Gastrocnemius medialis (tissue), 4 donors: Measurements from ENCODE around the gene CFHR4. TPM values are rescaled to one million over a fixed set of nuclear protein-coding genes. Genes with fewer than 3 reads are reported as not detected.
"Not testable (repeated sequence)": the region's sequence is repeated elsewhere in the genome, so short reads cannot be mapped to it uniquely, and the experiment has no call there.

Source experiments
- ATAC-seq, 2 donors: fragments of 150-250 bp; one replicate each; pipeline ENCODE4 v1.9.1; 2016
- DNase-seq, 2 donors: peaks; one replicate each; pipeline ENCODE4 v3.0.0-alpha.2; 2019
- H3K27ac ChIP-seq, 4 donors: fragments of 200-600 bp; sonication (generic); 1 replicate in 1 of 4; 2 replicates in 3 of 4; pipeline ENCODE4 v1.5.1; 2016 to 2018; ENCODE audit warnings: mild to moderate bottlenecking in 2 of 4, moderate library complexity in 1 of 4
- H3K27me3 ChIP-seq, 3 donors: fragments of 200-600 bp; sonication (generic) in 2 of 3; 1 replicate in 1 of 3; 2 replicates in 2 of 3; pipeline versions ENCODE4 v1.5.1 to v1.6.0; 2016 to 2019; ENCODE audit warnings: mild to moderate bottlenecking in 1 of 3, moderate library complexity in 1 of 3
- H3K36me3 ChIP-seq, 2 donors: fragments of 200-600 bp; sonication (generic) in 1 of 2; one replicate each; pipeline ENCODE4 v1.5.1; 2017 to 2018
- H3K4me1 ChIP-seq, 2 donors: fragments of 200-600 bp; sonication (generic) in 1 of 2; one replicate each; pipeline ENCODE4 v1.5.1; 2016 to 2017; ENCODE audit warnings: mild to moderate bottlenecking in 2 of 2
- H3K4me3 ChIP-seq, 4 donors: fragments of 200-600 bp; sonication (generic) in 3 of 4; 1 replicate in 1 of 4; 2 replicates in 3 of 4; pipeline ENCODE4 v1.5.1; 2016 to 2019; ENCODE audit warnings: mild to moderate bottlenecking in 2 of 4
- H3K9me3 ChIP-seq, 3 donors: fragments of 200-600 bp; sonication (generic) in 2 of 3; 1 replicate in 1 of 3; 2 replicates in 2 of 3; pipeline ENCODE4 v1.5.1; 2016 to 2019
- POLR2A ChIP-seq, 2 donors: fragments of 450-650 bp; IDR thresholded peaks; one replicate each; pipeline ENCODE4 v1.6.1; 2017; ENCODE audit warnings: antibody characterized with exemption in 2 of 2, mild to moderate bottlenecking in 2 of 2, moderate library complexity in 2 of 2
- in situ Hi-C, 4 donors: fragments of 200-750 bp; cut with MboI; loops; one replicate each; pipeline versions ENCODE4 v1.15.0 to v1.8.0; 2017; ENCODE audit warnings: low sequenced_read_pairs in 4 of 4
- intact Hi-C: fragments of 100-400 bp; cut with DNase I; formaldehyde crosslinking; loops from one replicate; pipeline ENCODE4 v1.15.1; 2023; ENCODE audit warnings: low total_unique reads
- total RNA-seq, 4 donors: library from RNA; depleted of rRNA; stranded (reverse); fragments of >200 nt; gene quantifications; one replicate each; pipeline versions ENCODE4 v1.1.0 to v1.2.3, GENCODE V29; 2016
- TF ChIP-seq, protein P1 (sequence below), 5 experiments: fragments of 450-650 bp in 3 of 5; fragments of 200-600 bp in 2 of 5; sonication (generic) in 2 of 5; IDR thresholded peaks in 4 of 5; conservative IDR thresholded peaks in 1 of 5; 1 replicate in 4 of 5; 2 replicates in 1 of 5; pipeline ENCODE4 v1.5.1; 2016 to 2019; ENCODE audit warnings: antibody characterized with exemption in 5 of 5, mild to moderate bottlenecking in 3 of 5, moderate library complexity in 3 of 5

CFHR4 gene
- total RNA-seq, 4 donors from 2014 or later, result 0.20 TPM; not detected in 3

DNA sequence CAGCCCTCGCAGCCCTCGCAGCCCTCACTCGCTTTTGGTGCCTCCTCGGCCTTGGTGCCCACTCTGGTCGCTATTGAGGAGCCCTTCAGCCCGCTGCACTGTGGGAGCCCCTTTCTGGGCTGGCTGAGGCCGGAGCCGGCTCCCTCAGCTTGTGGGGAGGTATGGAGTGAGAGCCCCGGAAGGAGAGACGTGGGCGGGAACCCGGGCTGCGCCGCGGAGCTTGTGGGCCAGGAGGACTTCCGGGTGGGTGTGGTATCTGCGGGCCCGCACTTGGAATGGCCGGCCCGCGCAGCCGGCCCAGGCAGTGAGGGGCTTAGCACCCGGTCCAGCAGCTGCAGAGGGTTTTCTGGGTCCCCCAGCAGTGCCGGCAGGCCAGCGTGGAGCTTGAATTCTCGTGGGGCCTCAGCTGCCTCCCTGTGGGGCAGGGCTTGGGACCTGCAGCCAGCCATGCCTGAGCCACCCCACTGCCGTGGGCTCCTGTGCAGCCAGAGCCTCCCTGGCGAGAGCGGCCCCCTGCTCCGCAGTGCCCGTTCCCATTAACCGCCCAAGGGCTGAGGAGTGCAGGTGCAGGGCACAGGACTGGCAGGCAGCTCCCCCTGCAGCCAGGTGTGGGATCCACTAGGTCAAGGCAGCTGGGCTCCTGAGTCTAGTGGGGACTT lies 45.8 kb downstream of the CFHR4 start:
- in situ Hi-C loops, result no loop called here
- Histone ChIP-seq H3K4me1 (no peaks in the 10 kb centered on the region), H3K9me3 (no peaks in the 10 kb centered on the region), H3K36me3 (no peaks in the 10 kb centered on the region), H3K4me3 (no peak overlapping the region), H3K27ac (no peak overlapping the region), H3K27me3 (no peaks in the 10 kb centered on the region)
- ATAC-seq, result no peak
- TF ChIP-seq, protein P1, sequence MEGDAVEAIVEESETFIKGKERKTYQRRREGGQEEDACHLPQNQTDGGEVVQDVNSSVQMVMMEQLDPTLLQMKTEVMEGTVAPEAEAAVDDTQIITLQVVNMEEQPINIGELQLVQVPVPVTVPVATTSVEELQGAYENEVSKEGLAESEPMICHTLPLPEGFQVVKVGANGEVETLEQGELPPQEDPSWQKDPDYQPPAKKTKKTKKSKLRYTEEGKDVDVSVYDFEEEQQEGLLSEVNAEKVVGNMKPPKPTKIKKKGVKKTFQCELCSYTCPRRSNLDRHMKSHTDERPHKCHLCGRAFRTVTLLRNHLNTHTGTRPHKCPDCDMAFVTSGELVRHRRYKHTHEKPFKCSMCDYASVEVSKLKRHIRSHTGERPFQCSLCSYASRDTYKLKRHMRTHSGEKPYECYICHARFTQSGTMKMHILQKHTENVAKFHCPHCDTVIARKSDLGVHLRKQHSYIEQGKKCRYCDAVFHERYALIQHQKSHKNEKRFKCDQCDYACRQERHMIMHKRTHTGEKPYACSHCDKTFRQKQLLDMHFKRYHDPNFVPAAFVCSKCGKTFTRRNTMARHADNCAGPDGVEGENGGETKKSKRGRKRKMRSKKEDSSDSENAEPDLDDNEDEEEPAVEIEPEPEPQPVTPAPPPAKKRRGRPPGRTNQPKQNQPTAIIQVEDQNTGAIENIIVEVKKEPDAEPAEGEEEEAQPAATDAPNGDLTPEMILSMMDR (IDR thresholded peaks at IDR 0.05 in 4 of 5, conservative IDR thresholded peaks at IDR 0.05 in 1 of 5), result no peak
- no peak for TF ChIP-seq POLR2A (IDR thresholded peaks at IDR 0.05)
- DNase-seq, result no peak
- intact Hi-C loops, result no loop called here

DNA sequence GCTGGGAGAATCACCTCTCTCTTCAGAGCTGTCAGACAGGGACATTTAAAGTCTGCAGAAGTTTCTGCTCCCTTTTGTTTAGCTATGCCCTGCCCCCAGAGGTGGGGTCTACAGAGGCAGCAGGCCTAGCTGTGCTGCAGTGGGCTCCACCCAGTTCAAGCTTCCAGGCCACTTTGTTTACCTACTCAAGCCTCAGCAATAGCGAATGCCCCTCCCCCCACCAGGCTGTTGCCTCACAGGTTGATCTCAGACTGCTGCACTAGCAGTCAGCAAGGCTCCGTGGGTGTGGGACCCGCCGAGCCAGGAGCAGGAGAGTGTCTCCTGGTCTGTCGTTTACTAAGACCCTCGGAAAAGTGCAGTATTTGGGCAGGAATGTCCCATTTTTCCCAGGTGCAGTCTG lies 53.6 kb downstream of the CFHR4 start:
- H3K9me3 ChIP-seq, H3K4me3 ChIP-seq, in situ Hi-C loops, H3K27me3 ChIP-seq, intact Hi-C loops, H3K36me3 ChIP-seq, ATAC-seq, DNase-seq, H3K27ac ChIP-seq, H3K4me1 ChIP-seq: not testable (repeated sequence)

DNA sequence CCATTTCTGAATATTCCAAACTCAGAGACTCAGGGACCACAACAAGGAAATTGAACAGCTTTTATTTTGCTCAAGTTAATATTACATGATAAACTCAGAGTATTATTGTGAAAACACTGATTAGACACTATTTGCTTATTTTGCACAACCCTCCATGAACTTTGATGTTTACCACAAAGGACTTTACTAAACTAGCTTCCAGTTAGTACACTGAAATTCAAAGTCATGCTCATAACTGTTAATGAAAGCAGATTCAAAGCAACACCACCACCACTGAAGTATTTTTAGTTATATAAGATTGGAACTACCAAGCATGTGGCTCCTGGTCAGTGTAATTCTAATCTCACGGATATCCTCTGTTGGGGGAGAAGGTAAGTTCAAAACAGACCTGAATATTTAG lies 55.7 kb downstream of the CFHR4 start, which contains the start of gene CFHR2:
Gene CFHR2, plus strand, starts transcription at position 171 of the 400 bp plus-strand sequence. Its CDS starts 143 bp downstream, at position 314.
- intact Hi-C loops, H3K9me3 ChIP-seq, ATAC-seq, DNase-seq, H3K4me1 ChIP-seq, in situ Hi-C loops, H3K27ac ChIP-seq, H3K4me3 ChIP-seq, H3K36me3 ChIP-seq, H3K27me3 ChIP-seq: not testable (repeated sequence)

- H3K9me3 ChIP-seq, result no peaks in the 10 kb centered on the region
- intact Hi-C loops (no loop called here), in situ Hi-C loops (no loop called here)
- H3K27ac ChIP-seq, result no peak overlapping the region
- H3K4me3 ChIP-seq, result no peak overlapping the region
- TF ChIP-seq, protein P1 (IDR thresholded peaks at IDR 0.05 in 4 of 5, conservative IDR thresholded peaks at IDR 0.05 in 1 of 5), result no peak
- TF ChIP-seq POLR2A (IDR thresholded peaks at IDR 0.05), result no peak
- ATAC-seq (no peak), DNase-seq (no peak)
- H3K27me3 ChIP-seq, result no peaks in the 10 kb centered on the region
- no peaks in the 10 kb centered on the region for H3K36me3 ChIP-seq
- H3K4me1 ChIP-seq, result no peaks in the 10 kb centered on the region
Measured at GRCh38 chr1:196951711-196952394, 64.0 kb downstream of the CFHR4 start.

GRCh38 chr1:196954778-196955177 lies 66.9 kb downstream of the CFHR4 start:
- Histone ChIP-seq H3K4me3 (no peak overlapping the region), H3K4me1 (no peaks in the 10 kb centered on the region), H3K36me3 (no peaks in the 10 kb centered on the region), H3K9me3 (no peaks in the 10 kb centered on the region), H3K27ac (no peak overlapping the region), H3K27me3 (no peaks in the 10 kb centered on the region)
- no peak for ATAC-seq
- TF ChIP-seq, protein P1 (IDR thresholded peaks at IDR 0.05 in 4 of 5, conservative IDR thresholded peaks at IDR 0.05 in 1 of 5), result no peak
- no peak for TF ChIP-seq POLR2A (IDR thresholded peaks at IDR 0.05)
- DNase-seq, result no peak
- in situ Hi-C loops (no loop called here), intact Hi-C loops (no loop called here)
